Breast epithelium (tissue), 3 donors: ENCODE measurements around the gene ACVR1B.
A peak's percentile ranks its signal among the peaks of the same experiment; 100 is the strongest.

Experiments used
- POLR2AphosphoS5 ChIP-seq, 3 donors: sonication (generic); formaldehyde crosslinking; IDR thresholded peaks; one replicate each; pipeline ENCODE4 v1.6.1; 2017; ENCODE audit warnings: antibody characterized with exemption in 3 of 3
- TF ChIP-seq, protein P1 (sequence below), 3 donors: fragments of 450-650 bp; IDR thresholded peaks; one replicate each; pipeline ENCODE4 v1.5.1; 2016 to 2017; ENCODE audit warnings: antibody characterized with exemption in 3 of 3, mild to moderate bottlenecking in 3 of 3, moderate library complexity in 3 of 3

DNA sequence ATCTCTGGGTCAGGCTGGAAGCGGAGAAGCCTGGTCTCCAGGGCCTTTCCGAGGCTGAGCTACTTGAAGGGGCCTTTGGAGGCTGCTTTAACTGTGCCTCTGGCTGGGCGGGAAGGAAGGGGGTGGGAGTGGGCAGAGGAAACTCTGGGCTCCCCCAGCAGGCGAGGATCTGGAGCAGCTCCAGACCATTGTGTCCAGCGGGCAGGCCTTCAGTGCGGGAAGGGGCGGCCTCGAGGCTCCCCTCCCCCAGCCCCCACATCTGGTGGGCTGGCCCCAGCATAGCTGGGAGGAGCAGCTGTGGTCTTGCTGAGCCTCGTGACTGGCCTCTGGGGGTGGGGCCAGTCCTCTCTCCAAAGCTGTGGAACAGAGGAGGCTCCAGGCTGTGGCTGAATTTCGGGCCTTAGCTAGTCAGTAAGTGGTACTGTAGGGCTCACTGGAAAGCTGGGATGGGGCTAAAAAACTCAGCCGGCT, 58.7 kb downstream of the ACVR1B start:
- TF ChIP-seq, protein P1, sequence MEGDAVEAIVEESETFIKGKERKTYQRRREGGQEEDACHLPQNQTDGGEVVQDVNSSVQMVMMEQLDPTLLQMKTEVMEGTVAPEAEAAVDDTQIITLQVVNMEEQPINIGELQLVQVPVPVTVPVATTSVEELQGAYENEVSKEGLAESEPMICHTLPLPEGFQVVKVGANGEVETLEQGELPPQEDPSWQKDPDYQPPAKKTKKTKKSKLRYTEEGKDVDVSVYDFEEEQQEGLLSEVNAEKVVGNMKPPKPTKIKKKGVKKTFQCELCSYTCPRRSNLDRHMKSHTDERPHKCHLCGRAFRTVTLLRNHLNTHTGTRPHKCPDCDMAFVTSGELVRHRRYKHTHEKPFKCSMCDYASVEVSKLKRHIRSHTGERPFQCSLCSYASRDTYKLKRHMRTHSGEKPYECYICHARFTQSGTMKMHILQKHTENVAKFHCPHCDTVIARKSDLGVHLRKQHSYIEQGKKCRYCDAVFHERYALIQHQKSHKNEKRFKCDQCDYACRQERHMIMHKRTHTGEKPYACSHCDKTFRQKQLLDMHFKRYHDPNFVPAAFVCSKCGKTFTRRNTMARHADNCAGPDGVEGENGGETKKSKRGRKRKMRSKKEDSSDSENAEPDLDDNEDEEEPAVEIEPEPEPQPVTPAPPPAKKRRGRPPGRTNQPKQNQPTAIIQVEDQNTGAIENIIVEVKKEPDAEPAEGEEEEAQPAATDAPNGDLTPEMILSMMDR (IDR thresholded peaks at IDR 0.05), result no peak
- TF ChIP-seq POLR2AphosphoS5 (IDR thresholded peaks at IDR 0.05), result peak; percentile 21 to 59 (median 46)
